Ishikawa (cell line): ENCODE results near the gene CSNK2A2.

Experiments
- ZBTB7A ChIP-seq: IDR thresholded peaks from 2 replicates; pipeline ENCODE4 v1.6.1; 2012; ENCODE audit warnings: low read depth
- TF ChIP-seq, protein P1 (sequence below): IDR thresholded peaks from 2 replicates; pipeline ENCODE4 v1.6.1; 2012; ENCODE audit warnings: low read depth, mild to moderate bottlenecking
- TF ChIP-seq, protein P2 (sequence below): IDR thresholded peaks from 2 replicates; pipeline ENCODE4 v1.6.1; 2012
- TF ChIP-seq, protein P3 (sequence below): IDR thresholded peaks from 2 replicates; pipeline ENCODE4 v1.6.1; 2012

DNA sequence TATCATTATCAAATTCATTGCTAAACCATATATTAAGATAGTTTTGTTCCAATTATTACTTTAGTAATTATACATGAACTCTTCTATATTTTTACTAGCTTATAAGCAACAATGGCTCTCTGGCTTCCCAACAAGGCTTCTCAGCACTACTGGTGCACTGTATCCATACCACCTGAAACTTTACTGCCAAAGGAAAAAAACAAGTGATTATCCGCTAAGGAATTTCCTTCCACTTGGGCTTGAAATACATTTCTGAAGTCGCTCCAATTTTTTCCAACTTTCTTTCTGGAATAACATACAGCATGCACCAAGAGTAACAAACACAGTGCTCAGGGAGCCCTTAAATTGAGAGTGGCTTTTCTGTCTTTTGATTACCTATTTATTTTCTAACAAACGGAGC lies 2.1 kb downstream of the CSNK2A2 start:
- TF ChIP-seq ZBTB7A = no peak
- TF ChIP-seq, protein P1, sequence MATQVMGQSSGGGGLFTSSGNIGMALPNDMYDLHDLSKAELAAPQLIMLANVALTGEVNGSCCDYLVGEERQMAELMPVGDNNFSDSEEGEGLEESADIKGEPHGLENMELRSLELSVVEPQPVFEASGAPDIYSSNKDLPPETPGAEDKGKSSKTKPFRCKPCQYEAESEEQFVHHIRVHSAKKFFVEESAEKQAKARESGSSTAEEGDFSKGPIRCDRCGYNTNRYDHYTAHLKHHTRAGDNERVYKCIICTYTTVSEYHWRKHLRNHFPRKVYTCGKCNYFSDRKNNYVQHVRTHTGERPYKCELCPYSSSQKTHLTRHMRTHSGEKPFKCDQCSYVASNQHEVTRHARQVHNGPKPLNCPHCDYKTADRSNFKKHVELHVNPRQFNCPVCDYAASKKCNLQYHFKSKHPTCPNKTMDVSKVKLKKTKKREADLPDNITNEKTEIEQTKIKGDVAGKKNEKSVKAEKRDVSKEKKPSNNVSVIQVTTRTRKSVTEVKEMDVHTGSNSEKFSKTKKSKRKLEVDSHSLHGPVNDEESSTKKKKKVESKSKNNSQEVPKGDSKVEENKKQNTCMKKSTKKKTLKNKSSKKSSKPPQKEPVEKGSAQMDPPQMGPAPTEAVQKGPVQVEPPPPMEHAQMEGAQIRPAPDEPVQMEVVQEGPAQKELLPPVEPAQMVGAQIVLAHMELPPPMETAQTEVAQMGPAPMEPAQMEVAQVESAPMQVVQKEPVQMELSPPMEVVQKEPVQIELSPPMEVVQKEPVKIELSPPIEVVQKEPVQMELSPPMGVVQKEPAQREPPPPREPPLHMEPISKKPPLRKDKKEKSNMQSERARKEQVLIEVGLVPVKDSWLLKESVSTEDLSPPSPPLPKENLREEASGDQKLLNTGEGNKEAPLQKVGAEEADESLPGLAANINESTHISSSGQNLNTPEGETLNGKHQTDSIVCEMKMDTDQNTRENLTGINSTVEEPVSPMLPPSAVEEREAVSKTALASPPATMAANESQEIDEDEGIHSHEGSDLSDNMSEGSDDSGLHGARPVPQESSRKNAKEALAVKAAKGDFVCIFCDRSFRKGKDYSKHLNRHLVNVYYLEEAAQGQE = no peak
- TF ChIP-seq, protein P2, sequence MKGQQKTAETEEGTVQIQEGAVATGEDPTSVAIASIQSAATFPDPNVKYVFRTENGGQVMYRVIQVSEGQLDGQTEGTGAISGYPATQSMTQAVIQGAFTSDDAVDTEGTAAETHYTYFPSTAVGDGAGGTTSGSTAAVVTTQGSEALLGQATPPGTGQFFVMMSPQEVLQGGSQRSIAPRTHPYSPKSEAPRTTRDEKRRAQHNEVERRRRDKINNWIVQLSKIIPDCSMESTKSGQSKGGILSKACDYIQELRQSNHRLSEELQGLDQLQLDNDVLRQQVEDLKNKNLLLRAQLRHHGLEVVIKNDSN = no peak
- TF ChIP-seq, protein P3, sequence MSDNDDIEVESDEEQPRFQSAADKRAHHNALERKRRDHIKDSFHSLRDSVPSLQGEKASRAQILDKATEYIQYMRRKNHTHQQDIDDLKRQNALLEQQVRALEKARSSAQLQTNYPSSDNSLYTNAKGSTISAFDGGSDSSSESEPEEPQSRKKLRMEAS = no peak
